ENCODE results near the gene PPP4R3A.

DNA sequence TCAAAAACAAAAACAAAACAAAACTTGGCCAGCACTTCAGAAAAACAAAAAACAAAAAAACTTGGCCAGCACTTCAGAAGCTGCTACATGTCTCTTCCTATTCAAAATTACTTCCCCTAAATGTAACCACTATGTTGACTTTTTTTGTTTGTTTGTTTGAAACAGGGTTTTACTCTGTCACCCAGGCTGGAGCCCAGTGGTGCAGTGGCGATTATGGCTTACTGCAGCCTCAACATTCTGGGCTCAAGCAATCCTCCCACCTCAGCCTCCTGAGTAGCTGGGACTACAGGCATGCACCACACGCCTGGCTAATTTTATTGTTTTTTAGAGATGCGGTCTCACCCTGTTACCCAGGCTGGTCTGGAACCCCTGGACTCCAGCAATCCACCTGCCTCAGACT, 38.0 kb upstream of the PPP4R3A start:
- TF ChIP-seq EZH2 (IDR thresholded peaks at IDR 0.05; ENCODE audit: borderline replicate concordance) = no peak
- TF ChIP-seq, protein P1, sequence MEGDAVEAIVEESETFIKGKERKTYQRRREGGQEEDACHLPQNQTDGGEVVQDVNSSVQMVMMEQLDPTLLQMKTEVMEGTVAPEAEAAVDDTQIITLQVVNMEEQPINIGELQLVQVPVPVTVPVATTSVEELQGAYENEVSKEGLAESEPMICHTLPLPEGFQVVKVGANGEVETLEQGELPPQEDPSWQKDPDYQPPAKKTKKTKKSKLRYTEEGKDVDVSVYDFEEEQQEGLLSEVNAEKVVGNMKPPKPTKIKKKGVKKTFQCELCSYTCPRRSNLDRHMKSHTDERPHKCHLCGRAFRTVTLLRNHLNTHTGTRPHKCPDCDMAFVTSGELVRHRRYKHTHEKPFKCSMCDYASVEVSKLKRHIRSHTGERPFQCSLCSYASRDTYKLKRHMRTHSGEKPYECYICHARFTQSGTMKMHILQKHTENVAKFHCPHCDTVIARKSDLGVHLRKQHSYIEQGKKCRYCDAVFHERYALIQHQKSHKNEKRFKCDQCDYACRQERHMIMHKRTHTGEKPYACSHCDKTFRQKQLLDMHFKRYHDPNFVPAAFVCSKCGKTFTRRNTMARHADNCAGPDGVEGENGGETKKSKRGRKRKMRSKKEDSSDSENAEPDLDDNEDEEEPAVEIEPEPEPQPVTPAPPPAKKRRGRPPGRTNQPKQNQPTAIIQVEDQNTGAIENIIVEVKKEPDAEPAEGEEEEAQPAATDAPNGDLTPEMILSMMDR (IDR thresholded peaks at IDR 0.05; ENCODE audit: poor library complexity) = no peak
